Activated B cell treated with CpG ODN at 0.5 μM for 24 hours (primary cell): Measurements from ENCODE around the gene TFF3. TPM values are rescaled to one million over a fixed set of nuclear protein-coding genes. Genes with fewer than 3 reads are reported as not detected.

Source experiments
- ATAC-seq: fragments of 200-7000 bp; cut with Tn5 transposase; one replicate; pipeline ENCODE4 v1.10.0; 2021; ENCODE audit warnings: low read depth, mild to moderate bottlenecking, moderate library complexity
- CTCF ChIA-PET: fragments of 350-600 bp; sonication (Branson Sonifier 250); formaldehyde crosslinking; loops from one replicate; lab custom pipeline; 2021; ENCODE audit warnings: antibody characterized with exemption; lab: Charles Lee
- POLR2A ChIA-PET: fragments of 350-600 bp; sonication (Branson Sonifier 250); formaldehyde crosslinking; loops from one replicate; lab custom pipeline; 2021; ENCODE audit warnings: antibody characterized with exemption; lab: Charles Lee
- DNase-seq: peaks from one replicate; pipeline ENCODE4 v3.0.0; 2022
- H3K27ac Mint-ChIP-seq: one replicate; pipeline ENCODE4 v1.8.0; 2020; ENCODE audit warnings: mixed read lengths
- H3K27me3 Mint-ChIP-seq: one replicate; pipeline ENCODE4 v1.8.0; 2021; ENCODE audit warnings: mixed read lengths
- H3K36me3 Mint-ChIP-seq: one replicate; pipeline ENCODE4 v1.8.0; 2021; ENCODE audit warnings: low read depth, mixed read lengths
- H3K4me1 Mint-ChIP-seq: one replicate; pipeline ENCODE4 v1.8.0; 2021; ENCODE audit warnings: mixed read lengths
- H3K4me3 Mint-ChIP-seq: one replicate; pipeline ENCODE4 v1.8.0; 2020; ENCODE audit warnings: mild to moderate bottlenecking, mixed read lengths
- H3K9me3 Mint-ChIP-seq: one replicate; pipeline ENCODE4 v1.8.0; 2020; ENCODE audit warnings: mixed read lengths
- intact Hi-C: fragments of 100-400 bp; cut with micrococcal nuclease; formaldehyde crosslinking; loops from one replicate; pipeline ENCODE4 v1.15.1; 2024
- total RNA-seq: library from RNA; stranded (reverse); gene quantifications from 2 replicates; pipeline ENCODE4 v1.2.3, GENCODE V29; 2022
- TF ChIP-seq, protein P1 (sequence below): fragments of 200-600 bp; IDR thresholded peaks from one replicate; pipeline ENCODE4 v1.8.0; 2022; ENCODE audit warnings: antibody characterized with exemption, mild to moderate bottlenecking

Gene TFF3
- total RNA-seq, 1 donor from 2014 or later: not detected

DNA sequence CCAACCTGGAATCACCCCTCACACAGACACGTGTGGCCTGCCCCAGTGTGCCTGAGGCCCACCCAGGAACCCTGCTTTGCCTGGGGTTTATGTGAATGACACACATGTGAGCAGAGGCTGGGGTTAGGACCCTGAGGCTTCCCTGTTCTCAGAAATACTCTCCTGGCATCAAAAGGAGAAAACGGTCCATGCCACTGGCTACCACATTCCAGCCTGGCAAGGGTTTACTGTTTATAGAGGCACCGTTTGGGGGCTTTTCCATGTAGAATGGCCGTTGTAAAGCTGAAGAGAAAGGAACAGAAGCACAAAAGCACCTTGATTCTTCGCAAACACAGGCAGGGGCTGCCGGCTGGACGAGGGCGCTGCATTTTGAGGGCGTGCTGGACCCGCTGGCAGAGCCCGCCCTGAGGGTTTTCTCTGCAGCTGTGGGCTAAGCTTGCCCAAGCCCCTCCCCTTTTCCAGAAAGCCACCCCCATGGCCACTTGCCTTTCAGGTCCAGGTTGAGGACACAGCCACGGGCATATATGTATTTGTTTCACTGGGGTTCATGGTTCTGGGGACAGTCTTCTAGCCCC lies 13.0 kb downstream of the TFF3 start:
- POLR2A ChIA-PET: no interaction called here
- H3K4me3 Mint-ChIP-seq: no peak overlapping the region
- H3K4me1 Mint-ChIP-seq: no peaks in the 10 kb centered on the region
- no peaks in the 10 kb centered on the region for H3K9me3 Mint-ChIP-seq
- H3K27me3 Mint-ChIP-seq: peaks cover 4% of the 10 kb centered on the region
- DNase-seq: no peak
- H3K27ac Mint-ChIP-seq: no peak overlapping the region
- TF ChIP-seq, protein P1, sequence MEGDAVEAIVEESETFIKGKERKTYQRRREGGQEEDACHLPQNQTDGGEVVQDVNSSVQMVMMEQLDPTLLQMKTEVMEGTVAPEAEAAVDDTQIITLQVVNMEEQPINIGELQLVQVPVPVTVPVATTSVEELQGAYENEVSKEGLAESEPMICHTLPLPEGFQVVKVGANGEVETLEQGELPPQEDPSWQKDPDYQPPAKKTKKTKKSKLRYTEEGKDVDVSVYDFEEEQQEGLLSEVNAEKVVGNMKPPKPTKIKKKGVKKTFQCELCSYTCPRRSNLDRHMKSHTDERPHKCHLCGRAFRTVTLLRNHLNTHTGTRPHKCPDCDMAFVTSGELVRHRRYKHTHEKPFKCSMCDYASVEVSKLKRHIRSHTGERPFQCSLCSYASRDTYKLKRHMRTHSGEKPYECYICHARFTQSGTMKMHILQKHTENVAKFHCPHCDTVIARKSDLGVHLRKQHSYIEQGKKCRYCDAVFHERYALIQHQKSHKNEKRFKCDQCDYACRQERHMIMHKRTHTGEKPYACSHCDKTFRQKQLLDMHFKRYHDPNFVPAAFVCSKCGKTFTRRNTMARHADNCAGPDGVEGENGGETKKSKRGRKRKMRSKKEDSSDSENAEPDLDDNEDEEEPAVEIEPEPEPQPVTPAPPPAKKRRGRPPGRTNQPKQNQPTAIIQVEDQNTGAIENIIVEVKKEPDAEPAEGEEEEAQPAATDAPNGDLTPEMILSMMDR: no peak
- no peak for ATAC-seq
- intact Hi-C loops: no loop called here
- H3K36me3 Mint-ChIP-seq: peaks cover 8% of the 10 kb centered on the region
- CTCF ChIA-PET: no interaction called here

DNA sequence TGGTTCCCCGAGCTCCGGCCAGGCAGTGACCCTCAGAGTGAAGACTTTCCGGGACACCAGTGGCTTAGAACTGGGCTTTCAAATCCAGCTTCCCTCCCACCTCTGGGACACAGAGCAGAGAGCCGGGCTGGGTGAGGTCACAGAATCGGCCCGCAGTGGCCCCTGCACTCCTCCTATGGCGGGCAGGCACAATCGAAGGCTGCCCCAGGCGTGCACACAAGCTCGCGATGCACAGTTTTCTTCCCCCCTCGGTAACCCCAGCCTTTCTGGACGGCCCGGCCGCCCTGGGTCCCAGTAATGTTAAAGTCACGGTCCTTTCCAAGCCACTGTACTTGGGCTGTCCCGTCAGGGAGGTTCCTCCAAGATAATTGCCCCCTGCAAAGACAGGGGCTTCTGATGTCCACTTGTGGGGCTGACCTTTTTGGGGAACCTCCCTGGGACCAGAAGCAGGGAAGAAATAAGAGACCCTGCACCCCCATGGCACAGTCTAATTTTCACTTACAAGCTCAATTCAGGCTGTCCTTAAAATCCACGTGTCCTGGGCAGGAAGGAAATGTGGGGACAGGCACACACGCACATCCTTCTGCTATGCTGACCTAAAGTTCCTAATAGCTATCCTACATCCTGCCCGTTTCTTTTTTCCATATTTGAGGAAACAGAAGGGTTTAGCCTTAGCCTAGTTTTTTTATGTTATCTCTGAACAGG lies 13.7 kb downstream of the TFF3 start:
- Mint-ChIP-seq H3K4me1 (no peaks in the 10 kb centered on the region), H3K36me3 (peaks cover 14% of the 10 kb centered on the region), H3K4me3 (no peak overlapping the region), H3K27me3 (no peaks in the 10 kb centered on the region), H3K27ac (no peak overlapping the region), H3K9me3 (no peaks in the 10 kb centered on the region)
- ChIA-PET POLR2A (no interaction called here), CTCF (interaction anchor here (1.4 kb wide), 1 partner anchor 9 kb away, joined by 3 read pairs; no protein-coding TSS in a partner anchor)
- TF ChIP-seq, protein P1: no peak
- intact Hi-C loops: no loop called here
- ATAC-seq (no peak), DNase-seq (no peak)

DNA sequence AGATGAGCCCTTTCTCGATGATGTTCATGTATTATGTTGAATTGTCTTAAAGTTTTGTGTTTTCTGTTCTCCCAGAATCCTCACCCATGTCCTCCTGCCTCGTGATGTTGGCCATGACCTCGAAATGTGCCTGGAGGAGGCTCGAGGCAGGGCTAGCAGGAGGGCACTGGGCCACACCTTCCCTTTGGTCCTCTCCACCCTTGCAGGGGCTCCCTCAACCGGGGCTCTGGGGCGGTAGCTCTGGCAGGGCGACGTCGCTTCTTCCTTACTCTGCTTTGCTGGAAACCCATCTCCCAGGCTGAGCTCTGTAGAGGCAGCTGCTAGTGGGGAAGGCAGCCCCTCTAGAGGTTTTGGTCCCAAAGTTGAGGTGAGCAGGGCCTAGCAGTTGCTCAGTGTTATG lies 14.3 kb downstream of the TFF3 start:
- POLR2A ChIA-PET: no interaction called here
- no peak for ATAC-seq
- no peaks in the 10 kb centered on the region for H3K4me1 Mint-ChIP-seq
- CTCF ChIA-PET: interaction anchor here (1.4 kb wide), 1 partner anchor 9 kb away, joined by 3 read pairs; no protein-coding TSS in a partner anchor
- peaks cover 20% of the 10 kb centered on the region for H3K36me3 Mint-ChIP-seq
- no peak overlapping the region for H3K4me3 Mint-ChIP-seq
- TF ChIP-seq, protein P1: no peak
- H3K27me3 Mint-ChIP-seq: no peaks in the 10 kb centered on the region
- DNase-seq: no peak
- no peaks in the 10 kb centered on the region for H3K9me3 Mint-ChIP-seq
- H3K27ac Mint-ChIP-seq: no peak overlapping the region
- intact Hi-C loops: no loop called here

DNA sequence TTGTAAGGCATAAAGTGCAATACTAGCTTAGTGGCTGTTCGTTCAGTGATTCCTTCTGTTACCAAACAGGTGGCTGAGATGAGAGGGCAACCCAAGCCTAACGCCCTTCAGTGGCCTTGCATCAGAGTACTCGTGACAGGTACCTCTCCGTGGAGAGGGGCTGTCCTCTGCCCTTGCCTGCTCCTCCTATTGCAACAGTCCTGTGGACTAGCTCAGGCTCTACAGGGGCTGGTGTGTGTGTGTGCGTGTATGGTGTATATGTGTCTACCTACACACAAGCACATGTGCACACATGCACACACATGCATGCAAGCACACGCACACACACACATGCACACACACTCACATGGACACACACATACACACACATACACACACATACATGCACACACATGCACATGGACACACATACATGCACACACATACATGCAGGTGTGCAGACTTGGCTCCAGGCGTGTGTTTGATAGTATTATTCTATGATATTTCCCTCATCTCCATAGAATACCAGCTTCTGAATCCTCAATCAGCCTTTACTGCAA lies 15.1 kb downstream of the TFF3 start:
- H3K9me3 Mint-ChIP-seq: no peaks in the 10 kb centered on the region
- TF ChIP-seq, protein P1: no peak
- ChIA-PET POLR2A (no interaction called here), CTCF (interaction anchor here (1.4 kb wide), 1 partner anchor 10 kb away, joined by 3 read pairs; no protein-coding TSS in a partner anchor)
- H3K4me3 Mint-ChIP-seq: no peak overlapping the region
- no peak for DNase-seq
- no peaks in the 10 kb centered on the region for H3K27me3 Mint-ChIP-seq
- intact Hi-C loops: no loop called here
- no peaks in the 10 kb centered on the region for H3K4me1 Mint-ChIP-seq
- no peak overlapping the region for H3K27ac Mint-ChIP-seq
- H3K36me3 Mint-ChIP-seq: peaks cover 27% of the 10 kb centered on the region
- ATAC-seq: no peak

DNA sequence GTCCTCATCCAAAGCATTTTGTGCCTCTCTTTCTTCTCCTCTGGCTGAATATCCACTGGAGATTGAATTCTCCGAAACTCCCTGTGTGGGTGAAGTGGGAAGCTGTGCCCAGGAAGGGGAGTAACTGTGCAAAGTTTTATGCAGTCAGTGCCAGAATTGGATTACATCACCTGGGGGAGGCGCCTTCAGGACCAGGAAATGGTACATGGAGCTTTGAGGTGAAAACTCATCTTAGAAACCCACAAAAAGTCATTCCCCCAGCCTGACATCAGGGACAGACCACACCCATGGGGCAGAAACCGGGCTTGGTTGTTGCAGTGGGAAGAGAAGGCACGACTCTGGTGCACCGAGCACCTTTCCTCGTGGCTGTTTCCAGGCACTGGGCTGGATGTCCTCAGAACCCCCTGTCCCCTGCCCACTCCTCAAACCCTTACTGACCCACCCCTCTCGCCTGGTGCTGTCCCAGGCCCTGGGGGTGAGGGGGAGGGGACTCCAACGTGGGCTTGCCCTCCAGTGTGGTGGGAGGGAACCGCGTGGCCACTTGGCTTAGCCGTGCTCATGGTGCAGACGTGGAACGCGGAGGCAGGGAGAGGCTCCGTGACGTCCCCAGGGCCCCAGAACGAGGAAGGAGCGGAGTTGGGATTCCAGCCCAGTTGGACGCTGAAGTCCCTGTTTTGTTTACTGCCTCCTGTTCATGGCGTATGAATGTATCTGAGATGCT lies 15.7 kb downstream of the TFF3 start:
- ChIA-PET CTCF (no interaction called here), POLR2A (no interaction called here)
- Mint-ChIP-seq H3K36me3 (peaks cover 33% of the 10 kb centered on the region), H3K4me1 (no peaks in the 10 kb centered on the region), H3K9me3 (no peaks in the 10 kb centered on the region), H3K27me3 (no peaks in the 10 kb centered on the region), H3K27ac (no peak overlapping the region), H3K4me3 (no peak overlapping the region)
- TF ChIP-seq, protein P1: no peak
- intact Hi-C loops: no loop called here
- ATAC-seq (no peak), DNase-seq (no peak)
